ENCODE measurements around the gene RAMACL. TPM values are rescaled to one million over a fixed set of nuclear protein-coding genes. Genes with fewer than 3 reads are reported as not detected.
"Not testable (repeated sequence)": the region's sequence is repeated elsewhere in the genome, so short reads cannot be mapped to it uniquely, and the experiment has no call there.

The RAMACL gene
- polyA plus RNA-seq (2012; ENCODE audit: insufficient read depth, insufficient read length, low read depth): 2.1 TPM

DNA sequence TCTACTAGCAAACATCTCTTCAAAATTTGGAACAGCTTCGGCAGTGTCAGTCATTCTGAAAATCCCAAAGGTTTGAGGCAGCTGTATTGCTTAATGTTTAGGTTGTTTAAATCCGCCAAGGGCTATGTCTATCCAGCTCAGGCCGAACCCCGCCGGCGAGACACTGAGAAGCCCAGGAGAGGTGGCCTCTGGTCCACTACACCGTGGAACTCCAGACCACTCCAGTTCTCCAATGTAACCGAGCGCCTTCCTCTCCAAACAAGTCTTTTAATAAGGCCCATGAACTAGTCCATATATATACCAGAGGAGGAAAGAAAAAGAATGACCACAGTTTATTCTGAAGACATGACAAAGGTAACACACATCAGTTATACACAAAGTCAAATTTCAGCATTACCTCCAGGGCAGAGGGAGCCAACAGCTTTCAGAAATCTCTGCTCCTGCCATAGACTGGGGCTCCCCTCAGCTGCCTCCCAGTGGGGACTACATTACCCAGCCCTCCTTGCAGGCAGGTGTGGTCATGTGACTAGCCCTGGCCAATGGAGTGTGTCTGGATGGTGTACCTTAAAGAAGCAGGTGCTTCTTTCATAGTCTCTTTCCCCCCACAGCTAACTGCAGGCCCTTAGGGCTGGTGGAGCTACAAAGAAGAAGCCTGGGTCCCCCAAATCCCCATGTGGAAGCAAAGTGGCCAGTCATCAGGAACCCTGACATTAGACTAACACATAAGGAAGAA lies at the start of gene RAMACL:
Gene RAMACL, minus strand, starts transcription at position 255 of the 733 bp plus-strand sequence. Its CDS starts 201 bp downstream, at position 54.
- no peak within 1 kb of the TSS for H3K4me3 ChIP-seq (ENCODE audit: low read depth, low read length)
- TF ChIP-seq, protein P1, sequence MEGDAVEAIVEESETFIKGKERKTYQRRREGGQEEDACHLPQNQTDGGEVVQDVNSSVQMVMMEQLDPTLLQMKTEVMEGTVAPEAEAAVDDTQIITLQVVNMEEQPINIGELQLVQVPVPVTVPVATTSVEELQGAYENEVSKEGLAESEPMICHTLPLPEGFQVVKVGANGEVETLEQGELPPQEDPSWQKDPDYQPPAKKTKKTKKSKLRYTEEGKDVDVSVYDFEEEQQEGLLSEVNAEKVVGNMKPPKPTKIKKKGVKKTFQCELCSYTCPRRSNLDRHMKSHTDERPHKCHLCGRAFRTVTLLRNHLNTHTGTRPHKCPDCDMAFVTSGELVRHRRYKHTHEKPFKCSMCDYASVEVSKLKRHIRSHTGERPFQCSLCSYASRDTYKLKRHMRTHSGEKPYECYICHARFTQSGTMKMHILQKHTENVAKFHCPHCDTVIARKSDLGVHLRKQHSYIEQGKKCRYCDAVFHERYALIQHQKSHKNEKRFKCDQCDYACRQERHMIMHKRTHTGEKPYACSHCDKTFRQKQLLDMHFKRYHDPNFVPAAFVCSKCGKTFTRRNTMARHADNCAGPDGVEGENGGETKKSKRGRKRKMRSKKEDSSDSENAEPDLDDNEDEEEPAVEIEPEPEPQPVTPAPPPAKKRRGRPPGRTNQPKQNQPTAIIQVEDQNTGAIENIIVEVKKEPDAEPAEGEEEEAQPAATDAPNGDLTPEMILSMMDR (IDR thresholded peaks at IDR 0.05; ENCODE audit: low read depth, low read length): no peak
- DNase-seq: peak; percentile 51

DNA sequence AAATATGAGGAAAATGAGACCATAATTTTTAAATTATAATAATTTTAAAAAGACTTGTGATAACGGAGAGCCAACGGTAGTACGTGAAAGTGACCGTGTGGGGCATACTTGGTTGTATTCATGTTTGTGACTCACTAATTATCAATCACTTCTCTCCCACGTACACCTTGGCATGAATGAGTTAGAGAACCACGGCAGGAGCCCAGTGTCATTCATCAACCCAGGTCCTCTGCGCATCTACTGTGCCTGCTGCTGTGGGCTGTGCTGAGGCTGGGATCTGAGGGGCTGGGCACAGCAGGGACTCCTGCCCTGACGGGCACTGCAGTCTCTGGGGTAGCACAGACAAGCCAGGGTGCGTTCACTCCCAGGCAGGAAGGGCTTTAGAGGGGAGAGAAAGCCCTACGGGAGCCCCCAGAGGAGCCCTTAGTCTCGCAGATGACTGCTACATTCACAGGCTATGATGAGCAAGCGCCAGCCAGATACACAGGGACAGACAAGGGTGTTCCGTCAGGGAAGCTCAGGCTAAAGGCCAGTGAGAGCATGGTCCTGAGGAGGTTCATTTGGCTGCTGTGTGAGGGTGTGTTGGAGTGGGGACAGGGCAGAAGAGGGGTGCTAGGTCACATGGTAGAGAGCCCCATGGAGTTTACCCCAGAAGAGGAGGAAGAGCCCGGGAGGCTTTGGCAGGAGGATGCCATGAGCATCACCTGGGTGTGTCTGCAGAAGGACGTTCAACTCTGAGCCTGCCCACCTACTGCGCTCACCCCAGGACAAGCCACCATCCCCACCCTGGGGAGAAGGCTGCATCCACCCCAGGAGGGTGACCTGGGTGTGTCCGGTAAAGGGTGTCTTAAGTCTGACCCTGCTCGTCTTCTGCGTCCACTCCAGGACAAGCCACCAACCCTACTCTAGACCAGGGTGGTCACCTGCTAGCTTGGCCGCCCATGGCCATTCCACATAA lies 48.8 kb upstream of the RAMACL start:
- no peak overlapping the region for H3K4me3 ChIP-seq (ENCODE audit: low read depth, low read length)
- DNase-seq: no peak
- no peaks in the 10 kb centered on the region for H3K9me3 ChIP-seq
- H3K36me3 ChIP-seq: no peaks in the 10 kb centered on the region
- peaks cover 13% of the 10 kb centered on the region for H3K4me1 ChIP-seq
- H3K27me3 ChIP-seq: no peaks in the 10 kb centered on the region
- TF ChIP-seq, protein P1 (IDR thresholded peaks at IDR 0.05; ENCODE audit: low read depth, low read length): no peak

More for the DNA sequence above, at the start of gene RAMACL:
- H3K4me1 ChIP-seq: peaks cover 31% of the 10 kb centered on the region
- no peaks in the 10 kb centered on the region for H3K27me3 ChIP-seq
- no peaks in the 10 kb centered on the region for H3K9me3 ChIP-seq
- H3K36me3 ChIP-seq: no peaks in the 10 kb centered on the region

- not testable (repeated sequence) for H3K36me3 ChIP-seq; H3K4me3 ChIP-seq (ENCODE audit: low read depth, low read length); H3K9me3 ChIP-seq; H3K27me3 ChIP-seq; DNase-seq
- H3K4me1 ChIP-seq: peaks cover 13% of the 10 kb centered on the region
Observed at GRCh38 chr6:166634581-166634980, 48.1 kb upstream of the RAMACL start.

DNA sequence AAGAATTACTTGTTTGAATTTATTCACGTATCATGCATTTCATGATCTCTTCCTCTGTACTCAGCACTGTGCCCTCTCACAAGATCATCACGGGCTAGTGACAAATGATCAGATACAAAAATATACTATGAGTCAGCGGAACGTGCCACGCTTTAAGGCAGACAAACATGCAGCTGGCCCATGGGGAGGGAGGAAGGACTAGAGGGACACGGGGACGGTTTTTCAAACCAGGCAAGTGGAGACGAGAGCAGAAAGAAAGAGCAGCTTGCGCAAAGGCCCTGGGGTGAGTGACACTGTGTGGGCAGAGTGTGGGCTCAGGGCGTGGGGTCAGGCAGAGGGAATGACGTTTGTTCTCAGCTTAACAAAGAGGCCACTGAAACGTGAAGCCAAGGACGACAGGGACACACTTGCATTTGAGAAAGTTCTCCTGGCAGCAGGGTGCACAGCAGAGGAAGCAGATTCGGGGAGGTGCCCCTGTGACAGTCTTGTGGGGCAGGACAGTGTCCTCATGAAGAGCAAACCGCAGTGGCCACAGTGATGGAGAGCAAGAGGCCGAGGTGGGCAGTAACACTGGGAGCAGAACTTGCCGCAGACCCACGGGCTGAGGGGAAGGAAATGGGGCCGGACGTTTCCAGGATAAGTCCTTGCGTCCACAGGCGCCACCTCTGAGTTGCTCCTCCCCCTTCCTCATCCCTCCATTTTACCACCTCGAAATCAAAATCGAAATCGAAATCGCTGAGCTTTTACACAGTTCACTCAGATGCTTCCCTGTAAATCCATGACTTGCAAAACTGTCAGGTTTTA lies 47.5 kb upstream of the RAMACL start:
- no peaks in the 10 kb centered on the region for H3K36me3 ChIP-seq
- H3K9me3 ChIP-seq: no peaks in the 10 kb centered on the region
- no peak overlapping the region for H3K4me3 ChIP-seq (ENCODE audit: low read depth, low read length)
- H3K4me1 ChIP-seq: peaks cover 13% of the 10 kb centered on the region
- no peak for DNase-seq
- no peaks in the 10 kb centered on the region for H3K27me3 ChIP-seq
- TF ChIP-seq, protein P1 (IDR thresholded peaks at IDR 0.05; ENCODE audit: low read depth, low read length): no peak

DNA sequence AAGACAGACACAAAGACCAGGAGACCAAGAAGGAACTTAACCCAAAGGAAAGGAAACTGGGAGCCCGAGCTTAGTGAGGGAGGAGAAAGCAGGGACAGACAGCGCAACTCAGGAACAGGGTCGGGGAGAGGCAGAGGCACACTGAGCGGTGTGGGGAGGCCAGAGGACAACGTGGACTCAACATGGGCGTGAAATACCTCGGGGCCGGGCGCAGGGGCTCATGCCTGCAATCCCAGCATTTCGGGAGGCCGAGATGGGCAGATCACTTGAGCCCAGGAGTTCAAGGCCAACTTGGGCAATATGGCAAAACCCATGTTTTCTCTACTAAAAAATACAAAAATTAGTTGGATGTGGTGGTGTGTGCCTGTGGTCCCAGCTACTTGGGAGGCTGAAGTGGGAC lies 46.3 kb upstream of the RAMACL start:
- TF ChIP-seq, protein P1 (IDR thresholded peaks at IDR 0.05; ENCODE audit: low read depth, low read length): no peak
- H3K36me3 ChIP-seq: no peaks in the 10 kb centered on the region
- no peaks in the 10 kb centered on the region for H3K9me3 ChIP-seq
- H3K27me3 ChIP-seq: no peaks in the 10 kb centered on the region
- no peak overlapping the region for H3K4me3 ChIP-seq (ENCODE audit: low read depth, low read length)
- no peak for DNase-seq
- H3K4me1 ChIP-seq: peaks cover 13% of the 10 kb centered on the region

DNA sequence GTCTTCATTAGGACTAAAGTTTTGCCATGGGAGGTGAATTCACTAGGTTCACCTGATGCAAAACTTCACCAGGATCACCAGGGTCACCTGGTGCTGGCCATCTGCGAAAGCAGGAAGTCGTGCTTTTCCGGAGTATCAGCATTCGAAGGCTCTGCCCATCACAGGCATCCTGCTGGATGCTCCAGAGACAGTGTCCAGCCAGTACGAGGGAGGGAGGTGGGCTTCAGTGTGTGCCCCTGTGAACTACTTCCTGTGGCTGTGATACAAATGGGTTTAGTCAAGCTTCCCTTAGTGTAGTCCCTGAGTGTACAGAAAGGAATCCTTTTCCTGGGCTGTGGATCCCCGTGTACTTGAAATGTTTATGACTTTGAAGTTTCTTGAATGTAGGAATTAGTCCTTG lies 44.0 kb upstream of the RAMACL start:
- Histone ChIP-seq H3K4me3 (ENCODE audit: low read depth, low read length) (no peak overlapping the region), H3K4me1 (peaks cover 4% of the 10 kb centered on the region), H3K27me3 (no peaks in the 10 kb centered on the region), H3K9me3 (no peaks in the 10 kb centered on the region), H3K36me3 (no peaks in the 10 kb centered on the region)
- DNase-seq: no peak
- TF ChIP-seq, protein P1 (IDR thresholded peaks at IDR 0.05; ENCODE audit: low read depth, low read length): no peak

Measured in BE2C (cell line).